ENCODE data around the gene SLC38A8. TPM values are rescaled to one million over a fixed set of nuclear protein-coding genes. Genes with fewer than 3 reads are reported as not detected.

SLC38A8 gene
- total RNA-seq, 1 experiment from 2014 or later, result not detected

GRCh38 chr16:84063980-84064379 lies 21.4 kb upstream of the SLC38A8 start:
- peaks cover 6% of the 10 kb centered on the region for H3K36me3 ChIP-seq (ENCODE audit: control insufficient read depth, insufficient read depth, low read length)
- CTCF ChIA-PET, result interaction anchor here (1.2 kb wide), 1 partner anchor 107 kb away, joined by 4 read pairs; no protein-coding TSS in a partner anchor
- POLR2A ChIA-PET, result no interaction called here

DNA sequence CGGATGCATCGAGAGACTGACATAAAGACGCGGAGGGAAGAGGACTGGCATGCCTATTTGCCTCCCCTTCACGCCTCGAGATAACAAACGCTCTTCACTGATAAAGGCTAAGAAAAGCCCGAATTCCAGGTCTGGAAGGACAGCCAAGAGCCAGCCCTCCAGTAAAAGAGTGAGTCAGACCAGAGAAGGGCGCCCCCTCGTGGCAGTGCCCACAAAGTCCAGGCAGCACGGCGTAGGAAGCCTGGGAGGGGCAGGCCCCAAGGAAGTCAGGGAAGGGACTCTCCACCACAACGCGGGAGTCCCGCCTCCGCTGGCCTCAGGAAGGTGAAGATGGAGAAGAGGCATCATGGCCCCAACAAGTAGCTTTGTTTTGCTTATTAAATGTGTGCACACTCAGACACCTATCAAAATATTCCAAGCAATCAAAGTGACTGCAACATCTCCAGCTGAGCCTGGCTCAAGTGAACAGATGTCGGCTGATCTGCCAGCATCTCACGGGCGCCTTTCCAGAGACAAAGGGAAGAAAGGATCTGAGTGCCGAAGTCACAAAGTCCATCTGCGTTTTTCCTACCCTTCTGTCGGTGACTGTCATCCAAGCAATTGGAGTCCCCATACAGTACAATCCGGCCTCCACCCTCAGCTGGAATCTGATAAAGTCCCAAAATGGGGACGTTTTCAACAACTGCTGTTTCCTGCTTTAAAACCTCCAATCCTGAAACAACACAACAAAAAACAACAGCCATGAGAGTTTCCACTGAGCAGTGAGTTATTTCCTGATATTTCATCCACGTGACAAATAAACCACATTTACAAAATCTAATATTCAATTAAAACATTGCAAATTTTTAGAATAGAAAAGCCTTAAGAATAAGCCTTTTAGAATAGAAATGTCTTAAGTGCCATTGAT lies 20.4 kb upstream of the SLC38A8 start:
- CTCF ChIA-PET, result interaction anchor here (1.2 kb wide), 1 partner anchor 106 kb away, joined by 4 read pairs; no protein-coding TSS in a partner anchor
- Histone ChIP-seq H3K27me3 (ENCODE audit: control insufficient read depth, insufficient read depth, low read length) (no peaks in the 10 kb centered on the region), H3K9me3 (ENCODE audit: control insufficient read depth, insufficient read depth, low read depth, low read length) (no peaks in the 10 kb centered on the region), H3K4me3 (ENCODE audit: low read depth in 2 of 2, low read length in 2 of 2) (no peak overlapping the region), H3K27ac (ENCODE audit: low read length) (no peak overlapping the region), H3K4me1 (ENCODE audit: control insufficient read depth, insufficient read depth, low read length) (no peaks in the 10 kb centered on the region), H3K36me3 (ENCODE audit: control insufficient read depth, insufficient read depth, low read length) (peaks cover 6% of the 10 kb centered on the region)
- POLR2A ChIA-PET, result no interaction called here
- TF ChIP-seq SIN3A (IDR thresholded peaks at IDR 0.05; ENCODE audit: borderline replicate concordance, insufficient read depth, low read depth, low read length) (no peak), CTCF (IDR thresholded peaks at IDR 0.05) (peak; percentile 87)
- TF ChIP-seq, protein P1, sequence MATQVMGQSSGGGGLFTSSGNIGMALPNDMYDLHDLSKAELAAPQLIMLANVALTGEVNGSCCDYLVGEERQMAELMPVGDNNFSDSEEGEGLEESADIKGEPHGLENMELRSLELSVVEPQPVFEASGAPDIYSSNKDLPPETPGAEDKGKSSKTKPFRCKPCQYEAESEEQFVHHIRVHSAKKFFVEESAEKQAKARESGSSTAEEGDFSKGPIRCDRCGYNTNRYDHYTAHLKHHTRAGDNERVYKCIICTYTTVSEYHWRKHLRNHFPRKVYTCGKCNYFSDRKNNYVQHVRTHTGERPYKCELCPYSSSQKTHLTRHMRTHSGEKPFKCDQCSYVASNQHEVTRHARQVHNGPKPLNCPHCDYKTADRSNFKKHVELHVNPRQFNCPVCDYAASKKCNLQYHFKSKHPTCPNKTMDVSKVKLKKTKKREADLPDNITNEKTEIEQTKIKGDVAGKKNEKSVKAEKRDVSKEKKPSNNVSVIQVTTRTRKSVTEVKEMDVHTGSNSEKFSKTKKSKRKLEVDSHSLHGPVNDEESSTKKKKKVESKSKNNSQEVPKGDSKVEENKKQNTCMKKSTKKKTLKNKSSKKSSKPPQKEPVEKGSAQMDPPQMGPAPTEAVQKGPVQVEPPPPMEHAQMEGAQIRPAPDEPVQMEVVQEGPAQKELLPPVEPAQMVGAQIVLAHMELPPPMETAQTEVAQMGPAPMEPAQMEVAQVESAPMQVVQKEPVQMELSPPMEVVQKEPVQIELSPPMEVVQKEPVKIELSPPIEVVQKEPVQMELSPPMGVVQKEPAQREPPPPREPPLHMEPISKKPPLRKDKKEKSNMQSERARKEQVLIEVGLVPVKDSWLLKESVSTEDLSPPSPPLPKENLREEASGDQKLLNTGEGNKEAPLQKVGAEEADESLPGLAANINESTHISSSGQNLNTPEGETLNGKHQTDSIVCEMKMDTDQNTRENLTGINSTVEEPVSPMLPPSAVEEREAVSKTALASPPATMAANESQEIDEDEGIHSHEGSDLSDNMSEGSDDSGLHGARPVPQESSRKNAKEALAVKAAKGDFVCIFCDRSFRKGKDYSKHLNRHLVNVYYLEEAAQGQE (IDR thresholded peaks at IDR 0.05; ENCODE audit: insufficient read depth in 1 of 2, low read depth in 2 of 2, low read length in 1 of 2), result no peak
- intact Hi-C loops (cut with micrococcal nuclease; ENCODE audit: unreplicated experiment), result no loop called here
- in situ Hi-C loops (cut with HindIII; ENCODE audit: low pct_unique_long_range_greater_than_20kb, low sequenced_read_pairs), result no loop called here
- DNase-seq (ENCODE audit: low read depth, low spot score) (no peak), ATAC-seq (peak; percentile 97)
- BruUV-seq (replicated peaks), result no TSS peak

More at GRCh38 chr16:84063980-84064379, 21.4 kb upstream of the SLC38A8 start:
- no TSS peak for BruUV-seq (replicated peaks)
- H3K27me3 ChIP-seq (ENCODE audit: control insufficient read depth, insufficient read depth, low read length), result no peaks in the 10 kb centered on the region
- intact Hi-C loops (cut with micrococcal nuclease; ENCODE audit: unreplicated experiment) (no loop called here), in situ Hi-C loops (cut with HindIII; ENCODE audit: low pct_unique_long_range_greater_than_20kb, low sequenced_read_pairs) (no loop called here)
- no peak for TF ChIP-seq TCF7L2 (IDR thresholded peaks at IDR 0.05; ENCODE audit: low read depth, low read length)
- TF ChIP-seq, protein P1 (IDR thresholded peaks at IDR 0.05; ENCODE audit: insufficient read depth in 1 of 2, low read depth in 2 of 2, low read length in 1 of 2), result no peak
- TF ChIP-seq CTCF (IDR thresholded peaks at IDR 0.05), result no peak
- TF ChIP-seq POLR2AphosphoS5 (IDR thresholded peaks at IDR 0.05; ENCODE audit: low read depth, low read length), result no peak
- no peak for TF ChIP-seq SIN3A (IDR thresholded peaks at IDR 0.05; ENCODE audit: borderline replicate concordance, insufficient read depth, low read depth, low read length)
- no peak overlapping the region for H3K4me3 ChIP-seq (ENCODE audit: low read depth in 2 of 2, low read length in 2 of 2)
- ATAC-seq (no peak), DNase-seq (ENCODE audit: low read depth, low spot score) (no peak)
- H3K4me1 ChIP-seq (ENCODE audit: control insufficient read depth, insufficient read depth, low read length), result no peaks in the 10 kb centered on the region
- no peaks in the 10 kb centered on the region for H3K9me3 ChIP-seq (ENCODE audit: control insufficient read depth, insufficient read depth, low read depth, low read length)
- no peak overlapping the region for H3K27ac ChIP-seq (ENCODE audit: low read length)

All from Panc1 (cell line).